ENCODE measurements around the gene SLC16A4. TPM values are rescaled to one million over a fixed set of nuclear protein-coding genes. Genes with fewer than 3 reads are reported as not detected.

Gene SLC16A4
- total and polyA plus RNA-seq, 2 donors from 2014 or later: 51.8 to 53.1 TPM

DNA sequence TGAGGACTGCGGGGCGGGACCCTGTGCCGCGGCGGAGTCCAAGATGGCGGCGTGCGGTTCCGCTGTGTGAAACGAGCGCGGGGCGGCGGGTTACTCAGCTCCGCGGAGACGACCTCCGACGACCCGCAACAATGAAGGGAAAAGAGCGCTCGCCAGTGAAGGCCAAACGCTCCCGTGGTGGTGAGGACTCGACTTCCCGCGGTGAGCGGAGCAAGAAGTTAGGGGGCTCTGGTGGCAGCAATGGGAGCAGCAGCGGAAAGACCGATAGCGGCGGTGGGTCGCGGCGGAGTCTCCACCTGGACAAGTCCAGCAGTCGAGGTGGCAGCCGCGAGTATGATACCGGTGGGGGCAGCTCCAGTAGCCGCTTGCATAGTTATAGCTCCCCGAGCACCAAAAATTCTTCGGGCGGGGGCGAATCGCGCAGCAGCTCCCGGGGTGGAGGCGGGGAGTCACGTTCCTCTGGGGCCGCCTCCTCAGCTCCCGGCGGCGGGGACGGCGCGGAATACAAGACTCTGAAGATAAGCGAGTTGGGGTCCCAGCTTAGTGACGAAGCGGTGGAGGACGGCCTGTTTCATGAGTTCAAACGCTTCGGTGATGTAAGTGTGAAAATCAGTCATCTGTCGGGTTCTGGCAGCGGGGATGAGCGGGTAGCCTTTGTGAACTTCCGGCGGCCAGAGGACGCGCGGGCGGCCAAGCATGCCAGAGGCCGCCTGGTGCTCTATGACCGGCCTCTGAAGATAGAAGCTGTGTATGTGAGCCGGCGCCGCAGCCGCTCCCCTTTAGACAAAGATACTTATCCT lies 51.2 kb downstream of the SLC16A4 start:
- peak overlapping the region; percentile 50 to 89 (median 79) for H3K9ac ChIP-seq (ENCODE audit: low read length in 3 of 3)
- DNase-seq (peak in 4 of 5 donors; percentile 77 to 93 (median 84)), FAIRE-seq (no peak)
- H3K27ac ChIP-seq (ENCODE audit: low read depth in 2 of 2, low read length in 2 of 2): peak overlapping the region; percentile 92 to 94
- H3K36me3 ChIP-seq (ENCODE audit: control insufficient read depth in 2 of 3, insufficient read depth in 3 of 3, low read length in 3 of 3): peaks cover 0 to 15% (median 7%) of the 10 kb centered on the region in 3 donors
- TF ChIP-seq, protein P1, sequence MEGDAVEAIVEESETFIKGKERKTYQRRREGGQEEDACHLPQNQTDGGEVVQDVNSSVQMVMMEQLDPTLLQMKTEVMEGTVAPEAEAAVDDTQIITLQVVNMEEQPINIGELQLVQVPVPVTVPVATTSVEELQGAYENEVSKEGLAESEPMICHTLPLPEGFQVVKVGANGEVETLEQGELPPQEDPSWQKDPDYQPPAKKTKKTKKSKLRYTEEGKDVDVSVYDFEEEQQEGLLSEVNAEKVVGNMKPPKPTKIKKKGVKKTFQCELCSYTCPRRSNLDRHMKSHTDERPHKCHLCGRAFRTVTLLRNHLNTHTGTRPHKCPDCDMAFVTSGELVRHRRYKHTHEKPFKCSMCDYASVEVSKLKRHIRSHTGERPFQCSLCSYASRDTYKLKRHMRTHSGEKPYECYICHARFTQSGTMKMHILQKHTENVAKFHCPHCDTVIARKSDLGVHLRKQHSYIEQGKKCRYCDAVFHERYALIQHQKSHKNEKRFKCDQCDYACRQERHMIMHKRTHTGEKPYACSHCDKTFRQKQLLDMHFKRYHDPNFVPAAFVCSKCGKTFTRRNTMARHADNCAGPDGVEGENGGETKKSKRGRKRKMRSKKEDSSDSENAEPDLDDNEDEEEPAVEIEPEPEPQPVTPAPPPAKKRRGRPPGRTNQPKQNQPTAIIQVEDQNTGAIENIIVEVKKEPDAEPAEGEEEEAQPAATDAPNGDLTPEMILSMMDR (IDR thresholded peaks at IDR 0.05; ENCODE audit: borderline replicate concordance, extremely low read depth, insufficient read depth): peak; percentile 15
- H3K9me3 ChIP-seq (ENCODE audit: control insufficient read depth in 2 of 3, insufficient read depth in 1 of 3, low read length in 3 of 3): no peaks in the 10 kb centered on the region
- peaks cover 3 to 28% (median 13%) of the 10 kb centered on the region in 3 donors for H3K4me1 ChIP-seq (ENCODE audit: control insufficient read depth in 2 of 3, insufficient read depth in 2 of 3, low read depth in 1 of 3, low read length in 3 of 3)
- intact Hi-C loops (cut with DNase I): no loop called here
- peak overlapping the region; percentile 75 to 92 (median 84) for H3K4me3 ChIP-seq (ENCODE audit: low read length in 3 of 3)
- no peaks in the 10 kb centered on the region for H3K27me3 ChIP-seq (ENCODE audit: control insufficient read depth, insufficient read depth, low read length)

DNA sequence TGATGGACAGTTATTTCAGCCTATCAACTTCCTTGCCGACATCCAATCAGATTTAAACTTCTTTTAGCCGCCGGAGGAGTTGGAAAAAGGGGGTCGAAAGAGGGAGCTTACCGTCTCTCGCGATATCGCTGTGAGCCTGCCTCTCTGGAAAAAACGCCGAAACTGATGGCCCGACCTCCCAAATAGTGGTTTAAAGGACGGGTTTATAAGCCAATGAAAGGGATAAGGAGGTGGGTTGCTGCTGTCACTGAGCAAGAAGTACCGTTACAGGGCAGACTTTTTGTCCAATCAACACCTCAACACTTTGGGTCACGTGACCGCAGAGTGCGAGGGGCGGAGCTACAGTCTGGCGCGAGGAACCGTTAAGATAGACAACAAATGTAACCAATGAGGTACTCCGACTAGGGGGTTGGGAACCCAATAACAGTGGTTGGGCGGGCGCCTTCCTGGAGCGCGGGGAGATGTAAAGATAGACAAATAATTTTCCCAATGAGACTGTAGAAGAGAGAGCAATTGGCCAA lies 51.9 kb downstream of the SLC16A4 start, which contains the start of gene RBM15:
Gene RBM15 (plus strand): TSS at position 492 of the 521 bp plus-strand sequence. CDS start 29 bp downstream, at position 521.
- no peaks in the 10 kb centered on the region for H3K27me3 ChIP-seq (ENCODE audit: control insufficient read depth, insufficient read depth, low read length)
- H3K36me3 ChIP-seq (ENCODE audit: control insufficient read depth in 2 of 3, insufficient read depth in 3 of 3, low read length in 3 of 3): peaks cover 0 to 15% (median 7%) of the 10 kb centered on the region in 3 donors
- no peaks in the 10 kb centered on the region for H3K9me3 ChIP-seq (ENCODE audit: control insufficient read depth in 2 of 3, insufficient read depth in 1 of 3, low read length in 3 of 3)
- intact Hi-C loops (cut with DNase I): no loop called here
- peak within 1 kb of the TSS; percentile 75 to 93 (median 92) for H3K4me3 ChIP-seq (ENCODE audit: low read length in 3 of 3)
- FAIRE-seq (peak; percentile 99), DNase-seq (peak; percentile 99 to 100 (median 100))
- peaks cover 0 to 28% (median 13%) of the 10 kb centered on the region in 3 donors for H3K4me1 ChIP-seq (ENCODE audit: control insufficient read depth in 2 of 3, insufficient read depth in 2 of 3, low read depth in 1 of 3, low read length in 3 of 3)
- H3K27ac ChIP-seq (ENCODE audit: low read depth in 2 of 2, low read length in 2 of 2): peak within 1 kb of the TSS; percentile 99
- TF ChIP-seq, protein P1 (IDR thresholded peaks at IDR 0.05; ENCODE audit: borderline replicate concordance, extremely low read depth, insufficient read depth): no peak
- peak within 1 kb of the TSS; percentile 50 to 89 (median 79) for H3K9ac ChIP-seq (ENCODE audit: low read length in 3 of 3)

DNA sequence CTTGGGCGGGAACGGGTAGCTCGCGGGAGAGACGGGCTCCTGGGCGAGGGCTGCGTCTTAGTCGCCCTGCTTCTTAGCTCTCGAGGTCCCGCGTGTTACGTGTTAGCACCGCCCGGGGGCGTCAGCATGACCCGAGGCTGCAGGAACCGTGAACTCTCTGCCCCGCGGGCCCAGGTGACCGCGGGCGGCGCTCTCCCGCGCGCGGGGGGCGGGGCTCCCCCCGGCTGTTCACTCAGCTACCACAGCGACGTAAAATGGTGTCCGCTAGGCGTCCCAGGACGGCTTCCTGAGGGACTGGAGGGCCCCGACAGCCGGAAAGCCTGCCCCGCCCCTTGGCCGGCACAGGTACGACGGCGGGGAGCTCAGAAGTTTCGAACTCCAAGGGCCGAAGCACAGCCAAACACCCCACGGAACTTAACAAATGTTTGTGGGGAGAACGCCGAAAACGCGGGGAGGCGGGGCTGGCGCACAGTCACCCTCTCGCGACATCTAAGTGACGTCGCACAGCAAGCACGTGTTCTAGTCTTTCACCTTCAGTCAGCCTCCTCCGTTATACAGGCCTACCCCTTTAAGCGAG lies 52.4 kb downstream of the SLC16A4 start:
- Histone ChIP-seq H3K4me3 (ENCODE audit: low read length in 3 of 3) (peak overlapping the region; percentile 75 to 93 (median 92)), H3K27me3 (ENCODE audit: control insufficient read depth, insufficient read depth, low read length) (no peaks in the 10 kb centered on the region), H3K27ac (ENCODE audit: low read depth in 2 of 2, low read length in 2 of 2) (peak overlapping the region; percentile 99), H3K9me3 (ENCODE audit: control insufficient read depth in 2 of 3, insufficient read depth in 1 of 3, low read length in 3 of 3) (no peaks in the 10 kb centered on the region), H3K9ac (ENCODE audit: low read length in 3 of 3) (peak overlapping the region; percentile 48 to 89 (median 66)), H3K4me1 (ENCODE audit: control insufficient read depth in 2 of 3, insufficient read depth in 2 of 3, low read depth in 1 of 3, low read length in 3 of 3) (peaks cover 0 to 26% (median 13%) of the 10 kb centered on the region in 3 donors), H3K36me3 (ENCODE audit: control insufficient read depth in 2 of 3, insufficient read depth in 3 of 3, low read length in 3 of 3) (peaks cover 0 to 15% (median 7%) of the 10 kb centered on the region in 3 donors)
- TF ChIP-seq, protein P1 (IDR thresholded peaks at IDR 0.05; ENCODE audit: borderline replicate concordance, extremely low read depth, insufficient read depth): peak; percentile 14
- intact Hi-C loops (cut with DNase I): no loop called here
- no peak for FAIRE-seq
- DNase-seq: peak in 2 of 5 donors; percentile 98

Data from kidney (tissue), 14 donors.